Neutrophil (primary cell): ENCODE data around the gene EDA.

Experiments used
- H3K27ac ChIP-seq: fragments of 200-600 bp; sonication (generic); 2 replicates; pipeline ENCODE4 v1.5.1; 2016; ENCODE audit warnings: mild to moderate bottlenecking, moderate library complexity
- H3K27me3 ChIP-seq: fragments of 200-600 bp; sonication (generic); 2 replicates; pipeline ENCODE4 v1.6.0; 2016; ENCODE audit warnings: mild to moderate bottlenecking
- H3K36me3 ChIP-seq: fragments of 200-600 bp; sonication (generic); 2 replicates; pipeline ENCODE4 v1.5.1; 2017
- H3K4me1 ChIP-seq, 2 experiments: fragments of 200-600 bp in 1 of 2; sonication (generic) in 1 of 2; 1 replicate in 1 of 2; 2 replicates in 1 of 2; pipeline versions ENCODE4 v1.5.1 to v1.6.1; 2013 to 2016; ENCODE audit warnings: low read depth in 1 of 2, low read length in 1 of 2, mild to moderate bottlenecking in 1 of 2, moderate library complexity in 1 of 2; ENCODE audit not compliant: control insufficient read depth in 1 of 2, insufficient read depth in 1 of 2
- H3K4me3 ChIP-seq, 2 experiments: fragments of 200-600 bp in 1 of 2; sonication (generic) in 1 of 2; 1 replicate in 1 of 2; 2 replicates in 1 of 2; pipeline ENCODE4 v1.5.1; 2013 to 2016; ENCODE audit warnings: low read depth in 1 of 2, low read length in 1 of 2, mild to moderate bottlenecking in 1 of 2, moderate library complexity in 1 of 2
- H3K9me3 ChIP-seq: fragments of 200-600 bp; sonication (generic); 2 replicates; pipeline ENCODE4 v1.5.1; 2016
- CTCF ChIP-seq: fragments of 200-600 bp; sonication (generic); IDR thresholded peaks from 2 replicates; pipeline ENCODE4 v1.5.1; 2016; ENCODE audit warnings: antibody characterized with exemption

The EDA gene

GRCh38 chrX:69615779-69616456 lies at the start of gene EDA:
EDA (plus strand) TSS chrX:69616113.
- Histone ChIP-seq H3K27me3 (peaks cover 50% of the 10 kb centered on the region), H3K36me3 (no peaks in the 10 kb centered on the region), H3K4me3 (no peak within 1 kb of the TSS), H3K4me1 (no peaks in the 10 kb centered on the region), H3K27ac (no peak within 1 kb of the TSS), H3K9me3 (no peaks in the 10 kb centered on the region)
- no peak for TF ChIP-seq CTCF

GRCh38 chrX:69568828-69569227 lies 47.1 kb upstream of the EDA start:
- no peaks in the 10 kb centered on the region for H3K36me3 ChIP-seq
- no peak overlapping the region for H3K27ac ChIP-seq
- H3K4me1 ChIP-seq: no peaks in the 10 kb centered on the region
- H3K9me3 ChIP-seq: no peaks in the 10 kb centered on the region
- H3K27me3 ChIP-seq: no peaks in the 10 kb centered on the region
- H3K4me3 ChIP-seq: no peak overlapping the region
- no peak for TF ChIP-seq CTCF

- H3K36me3 ChIP-seq: no peaks in the 10 kb centered on the region
Measured at GRCh38 chrX:69597399-69597798, 18.5 kb upstream of the EDA start.

GRCh38 chrX:69600182-69600581 lies 15.7 kb upstream of the EDA start:
- Histone ChIP-seq H3K27me3 (no peaks in the 10 kb centered on the region), H3K27ac (no peak overlapping the region), H3K4me1 (no peaks in the 10 kb centered on the region), H3K36me3 (no peaks in the 10 kb centered on the region), H3K4me3 (no peak overlapping the region), H3K9me3 (no peaks in the 10 kb centered on the region)
- TF ChIP-seq CTCF: no peak

More at GRCh38 chrX:69597399-69597798, 18.5 kb upstream of the EDA start:
- Histone ChIP-seq H3K4me3 (no peak overlapping the region), H3K4me1 (no peaks in the 10 kb centered on the region), H3K27me3 (no peaks in the 10 kb centered on the region), H3K9me3 (no peaks in the 10 kb centered on the region), H3K27ac (no peak overlapping the region)
- TF ChIP-seq CTCF: no peak

GRCh38 chrX:69603566-69604194 lies 12.2 kb upstream of the EDA start:
- no peak overlapping the region for H3K4me3 ChIP-seq
- H3K27ac ChIP-seq: no peak overlapping the region
- H3K4me1 ChIP-seq: no peaks in the 10 kb centered on the region
- no peaks in the 10 kb centered on the region for H3K36me3 ChIP-seq
- no peaks in the 10 kb centered on the region for H3K9me3 ChIP-seq
- no peaks in the 10 kb centered on the region for H3K27me3 ChIP-seq
- no peak for TF ChIP-seq CTCF
